GM18867 (cell line): Measurements from ENCODE around the gene PHETA2.
"Not testable (repeated sequence)": the region's sequence is repeated elsewhere in the genome, so short reads cannot be mapped to it uniquely, and the experiment has no call there.

Source experiments
- ATAC-seq: cut with Tn5 transposase; IDR thresholded peaks from one replicate; pipeline ENCODE4 v1.9.1; 2021; ENCODE audit warnings: mild to moderate bottlenecking, moderate library complexity; ENCODE audit not compliant: unreplicated experiment

Gene PHETA2

DNA sequence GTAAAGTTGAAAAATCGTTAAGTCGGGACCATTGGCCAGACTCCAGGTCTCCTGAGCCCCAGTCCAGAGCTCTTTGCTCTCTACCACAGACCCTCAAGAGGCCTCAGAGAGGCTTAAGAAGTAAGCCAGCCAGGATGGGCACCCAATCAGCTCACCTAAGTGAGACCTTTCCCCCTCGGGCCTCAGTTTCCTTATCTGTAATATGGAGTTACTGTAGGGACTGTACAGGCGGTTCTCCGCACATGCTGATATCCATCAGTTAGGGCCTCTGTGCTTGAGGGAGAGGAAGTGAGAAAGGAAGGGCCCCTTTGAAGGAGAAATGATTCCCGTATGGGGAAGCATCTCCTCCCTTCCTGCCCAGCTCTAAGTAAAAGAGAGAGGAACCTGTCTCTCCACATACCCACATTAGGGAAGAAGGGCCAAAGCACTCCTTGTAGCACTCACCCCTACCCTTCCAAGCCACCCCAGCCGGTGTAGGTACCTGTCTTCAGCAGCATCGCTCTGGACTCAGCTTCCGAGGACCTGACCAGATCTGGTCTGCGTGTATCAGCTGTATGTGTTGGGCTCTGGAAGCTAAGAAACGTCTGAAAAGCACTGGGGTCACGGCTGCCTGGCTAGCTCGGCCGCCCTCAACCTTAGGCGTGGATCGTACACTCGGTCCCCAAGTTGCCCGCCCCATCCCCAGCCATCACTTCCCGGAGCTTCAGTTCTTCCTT is 4.1 kb upstream of the PHETA2 start:
- ATAC-seq: peak; percentile 18

DNA sequence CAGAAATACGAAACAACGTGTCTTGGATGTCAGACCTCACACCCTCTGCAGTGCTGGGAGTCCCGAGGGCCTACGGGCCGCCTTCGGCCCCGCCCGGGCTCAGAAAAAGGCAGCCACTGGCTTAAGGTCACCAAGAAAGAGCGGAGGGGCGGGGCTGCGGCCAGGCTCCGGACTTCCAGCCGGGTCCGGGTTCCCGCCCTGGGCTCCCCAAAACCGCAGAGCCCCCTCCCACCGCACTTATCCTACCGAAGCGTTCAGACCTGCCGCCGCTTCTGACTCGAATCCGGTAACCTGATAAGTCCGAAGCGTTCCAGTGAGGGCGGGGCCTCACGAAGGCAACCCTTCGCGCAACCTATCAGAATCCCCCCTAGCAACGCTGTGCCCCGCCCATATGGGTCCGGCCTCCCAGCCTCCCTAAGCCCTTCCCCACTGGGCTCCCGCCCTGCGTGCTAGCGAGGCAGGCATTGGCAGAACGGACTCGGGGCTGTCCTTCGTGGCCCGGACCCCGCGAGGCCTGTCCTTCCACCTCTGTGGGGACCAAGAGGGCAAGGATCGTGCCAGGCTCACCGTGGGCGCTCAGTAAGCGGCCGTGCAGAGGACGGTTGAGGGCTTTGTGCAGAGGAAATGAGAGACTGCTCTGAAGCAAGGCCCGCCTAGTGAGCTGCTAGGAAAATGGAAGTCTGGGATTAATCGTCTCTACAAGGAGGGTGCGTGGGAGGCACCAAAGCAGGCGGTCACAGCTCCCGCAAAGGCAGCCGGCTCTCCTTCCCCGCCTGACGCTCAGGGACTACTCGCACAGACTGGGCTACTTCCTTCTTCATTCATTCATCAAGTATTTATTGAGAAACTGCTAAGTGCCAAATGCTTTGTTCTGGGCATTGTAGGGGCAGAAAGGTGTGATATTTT is 3.3 kb upstream of the PHETA2 start, which contains the start of gene NAGA:
TSS of gene NAGA (minus strand) at position 296 of the 906 bp plus-strand sequence. CDS start 515 bp downstream, outside the sequence.
- ATAC-seq: peak; percentile 90

DNA sequence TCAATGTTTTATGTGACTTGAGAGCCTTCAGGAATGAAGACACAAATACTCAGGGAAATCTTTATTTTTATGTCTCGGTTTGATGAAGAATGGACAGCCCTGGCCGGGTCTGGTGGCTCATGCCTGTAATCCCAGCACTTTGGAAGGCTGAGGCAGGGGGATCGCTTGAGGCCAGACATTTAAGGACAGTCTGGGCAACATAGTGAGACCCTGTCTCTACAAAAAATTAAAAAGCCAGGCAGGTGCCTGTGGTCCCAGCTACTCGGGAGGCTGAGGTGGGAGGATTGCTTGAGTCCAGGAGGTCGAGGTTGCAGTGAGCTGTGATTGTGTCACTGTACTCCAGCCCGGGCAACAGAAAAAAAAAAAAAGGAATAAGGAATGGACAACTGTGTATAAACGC is 2.5 kb upstream of the PHETA2 start:
- not testable (repeated sequence) for ATAC-seq

DNA sequence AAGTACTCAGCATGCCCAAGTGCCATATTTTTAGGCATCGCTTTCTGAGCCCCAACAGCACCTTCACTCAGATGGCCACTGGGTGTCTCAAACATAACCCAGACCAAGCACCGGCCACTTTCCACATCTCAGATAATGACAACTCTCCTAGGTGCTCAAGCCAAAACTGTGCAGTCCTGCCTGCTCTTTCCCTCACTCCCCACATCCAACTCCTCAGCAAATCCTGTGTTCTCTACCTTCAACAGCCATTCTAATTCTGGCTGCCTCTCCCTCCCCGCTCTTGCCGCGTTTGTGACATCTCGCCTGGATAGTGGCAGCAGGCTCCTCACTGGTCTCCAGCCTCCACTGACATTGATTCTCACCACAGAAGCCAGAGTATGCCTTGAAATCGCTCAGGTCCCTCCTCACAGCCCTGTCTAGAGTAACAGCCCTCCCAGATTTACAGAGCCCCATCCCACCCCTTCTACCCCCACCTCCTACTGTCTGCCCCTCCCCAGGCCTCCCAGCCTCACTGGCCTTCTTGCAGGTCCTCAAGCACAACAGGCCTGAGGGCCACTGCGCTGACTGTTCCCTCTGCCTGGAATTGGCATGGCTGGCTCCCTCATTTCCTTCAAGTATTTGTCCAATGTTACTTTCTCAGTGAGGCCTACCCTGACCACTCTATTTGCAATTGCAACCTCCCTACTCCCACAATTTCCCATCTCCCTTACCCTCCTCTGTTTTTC is 1.3 kb upstream of the PHETA2 start:
- ATAC-seq: no peak

DNA sequence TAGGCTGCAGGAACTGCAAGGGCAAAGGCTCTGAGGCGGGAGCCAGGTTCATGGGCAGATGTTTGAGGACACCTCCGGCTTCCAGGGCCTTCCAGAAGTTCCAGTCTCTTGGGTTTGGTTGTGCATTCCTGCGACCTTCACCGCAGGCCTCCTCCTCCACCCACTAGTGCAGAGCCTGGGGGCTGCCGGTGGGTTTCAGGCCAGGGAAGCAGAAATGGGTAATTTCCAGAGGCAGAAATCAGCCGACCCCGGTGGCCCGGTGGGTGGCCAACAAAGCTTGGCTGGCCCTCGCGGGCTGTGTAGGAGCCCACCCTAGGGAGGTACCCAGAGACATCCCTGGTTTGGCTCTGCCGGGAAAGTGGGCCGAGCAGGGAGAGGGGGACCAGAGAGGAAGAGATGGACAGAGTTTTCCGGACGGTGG is 417 bp upstream of the PHETA2 start:
- no peak for ATAC-seq

DNA sequence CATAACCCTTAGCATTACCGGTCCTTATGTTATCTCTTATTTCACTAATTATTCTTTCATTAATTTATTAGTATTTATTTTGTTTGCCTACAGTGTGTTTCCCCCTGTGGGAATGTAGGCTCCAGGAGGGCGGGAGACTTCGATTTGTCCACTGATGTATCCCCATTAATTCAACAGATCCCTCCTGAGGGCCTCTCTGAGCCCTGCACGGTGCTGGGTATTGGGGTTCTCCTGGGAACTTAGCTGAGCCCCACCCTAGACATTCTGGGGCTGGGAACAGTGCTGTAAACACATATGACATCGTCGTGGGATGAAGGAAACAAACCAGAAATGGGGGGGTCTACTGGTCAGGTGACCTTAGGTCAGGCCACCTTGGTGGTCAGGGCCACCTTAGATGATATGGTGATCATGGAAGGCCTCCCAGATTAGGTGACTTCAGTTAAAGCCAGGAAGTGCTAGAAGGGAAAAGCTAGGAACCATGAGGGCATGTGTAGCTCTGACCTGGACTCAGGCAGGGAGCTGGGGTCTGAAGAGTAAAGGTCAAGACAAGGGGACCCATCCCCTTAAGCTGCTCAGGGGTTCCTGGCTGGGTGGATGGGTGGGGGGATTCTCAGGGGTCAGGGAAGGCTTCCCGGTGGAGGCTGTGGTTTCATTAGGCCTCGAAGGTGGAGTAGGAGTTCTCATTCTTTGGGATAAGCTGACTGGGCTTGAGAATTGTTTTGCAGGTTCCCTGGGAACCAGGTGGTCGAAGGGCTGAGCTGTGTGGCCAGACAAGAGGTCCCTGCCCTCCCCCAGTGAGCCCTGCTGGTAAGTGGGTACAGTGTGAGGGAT is 1.0 kb downstream of the PHETA2 start:
- ATAC-seq: no peak

DNA sequence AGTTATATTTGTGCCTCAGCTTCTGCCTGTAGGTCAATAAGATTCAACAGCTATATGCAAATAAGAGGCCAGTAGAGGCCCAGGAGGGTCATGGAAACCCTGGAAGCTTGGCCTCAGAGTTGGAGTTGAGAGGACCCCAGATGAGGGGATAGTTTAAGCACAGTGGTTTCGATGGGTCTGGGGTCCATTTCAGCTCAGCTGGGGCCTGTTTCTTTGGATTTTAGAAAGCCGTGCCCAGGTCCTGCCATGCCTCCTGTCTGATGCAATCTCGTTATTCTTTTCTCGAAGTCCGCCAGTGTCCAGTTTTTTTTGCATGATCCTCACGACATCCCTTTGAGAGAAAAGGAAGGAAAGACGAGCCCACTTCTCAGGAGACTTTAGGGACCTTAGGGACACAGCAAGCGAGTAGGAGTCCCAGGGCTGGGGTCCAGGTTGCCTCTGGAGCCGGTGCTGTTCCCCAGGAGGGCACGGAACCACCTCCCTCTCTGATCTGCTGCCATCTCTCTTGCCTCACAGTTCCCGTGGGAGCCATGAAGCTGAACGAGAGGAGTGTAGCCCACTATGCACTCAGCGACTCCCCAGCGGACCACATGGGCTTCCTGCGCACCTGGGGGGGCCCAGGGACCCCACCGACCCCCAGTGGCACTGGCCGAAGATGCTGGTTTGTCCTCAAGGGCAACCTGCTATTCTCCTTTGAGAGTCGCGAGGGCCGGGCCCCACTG is 2.9 kb downstream of the PHETA2 start:
- no peak for ATAC-seq

DNA sequence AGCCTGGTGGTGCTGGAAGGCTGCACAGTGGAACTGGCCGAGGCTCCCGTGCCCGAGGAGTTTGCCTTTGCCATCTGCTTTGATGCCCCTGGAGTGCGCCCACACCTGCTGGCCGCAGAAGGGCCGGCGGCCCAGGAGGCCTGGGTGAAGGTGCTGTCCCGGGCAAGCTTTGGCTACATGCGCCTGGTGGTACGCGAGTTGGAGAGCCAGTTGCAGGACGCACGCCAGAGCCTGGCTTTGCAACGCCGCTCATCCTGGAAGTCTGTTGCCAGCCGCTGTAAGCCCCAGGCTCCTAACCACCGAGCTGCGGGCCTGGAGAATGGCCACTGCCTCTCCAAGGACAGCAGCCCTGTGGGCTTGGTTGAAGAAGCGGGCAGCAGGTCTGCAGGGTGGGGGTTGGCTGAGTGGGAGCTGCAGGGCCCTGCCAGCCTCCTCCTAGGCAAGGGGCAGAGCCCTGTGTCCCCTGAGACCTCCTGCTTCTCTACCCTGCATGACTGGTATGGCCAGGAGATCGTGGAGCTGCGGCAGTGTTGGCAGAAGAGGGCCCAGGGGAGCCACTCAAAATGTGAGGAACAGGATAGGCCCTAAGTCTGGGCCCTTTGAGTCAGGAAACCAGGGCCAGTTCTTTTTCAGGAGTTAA is 3.6 kb downstream of the PHETA2 start:
- ATAC-seq: no peak

DNA sequence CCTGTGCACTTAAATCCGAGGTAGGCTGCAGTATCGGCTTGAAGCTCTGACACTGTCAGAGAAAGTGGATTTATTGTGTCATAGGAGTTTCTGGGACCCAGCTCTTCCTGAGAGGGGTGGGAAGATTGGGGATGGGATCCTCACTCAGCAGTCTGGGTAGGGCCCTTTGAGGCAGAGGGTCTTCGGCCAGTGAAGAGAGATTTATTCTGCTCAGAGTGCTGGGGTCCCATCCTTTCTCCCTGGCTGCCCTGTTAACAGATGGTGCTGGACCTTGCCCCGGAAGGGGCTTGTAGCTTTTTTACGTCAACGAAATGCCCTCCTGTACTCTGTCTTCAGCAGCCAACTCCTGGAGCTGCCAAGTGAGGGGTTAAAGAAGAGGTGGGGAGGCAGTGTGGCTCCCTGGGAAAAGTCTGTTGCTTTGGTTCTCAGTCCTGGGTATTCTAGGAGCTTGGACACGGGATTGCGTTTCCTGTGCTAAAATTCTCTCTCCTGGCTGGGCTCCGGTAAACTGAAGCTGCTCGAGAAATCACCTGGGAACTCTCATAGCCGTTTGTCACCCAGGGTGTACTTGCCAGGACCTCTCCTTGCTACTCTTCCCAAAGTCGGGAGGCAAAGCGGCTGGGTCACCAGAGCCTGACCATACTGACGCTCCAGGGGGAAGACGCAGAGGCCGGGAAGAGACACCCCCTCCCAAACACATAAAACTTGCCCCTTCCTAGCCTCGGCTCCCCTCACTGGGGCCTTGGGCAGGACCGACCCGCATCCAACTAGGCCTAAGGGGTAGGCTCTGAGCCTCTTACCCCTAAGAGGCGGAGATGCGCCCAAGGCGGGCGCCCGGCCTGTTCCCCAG is 4.6 kb downstream of the PHETA2 start:
- ATAC-seq: peak; percentile 6

DNA sequence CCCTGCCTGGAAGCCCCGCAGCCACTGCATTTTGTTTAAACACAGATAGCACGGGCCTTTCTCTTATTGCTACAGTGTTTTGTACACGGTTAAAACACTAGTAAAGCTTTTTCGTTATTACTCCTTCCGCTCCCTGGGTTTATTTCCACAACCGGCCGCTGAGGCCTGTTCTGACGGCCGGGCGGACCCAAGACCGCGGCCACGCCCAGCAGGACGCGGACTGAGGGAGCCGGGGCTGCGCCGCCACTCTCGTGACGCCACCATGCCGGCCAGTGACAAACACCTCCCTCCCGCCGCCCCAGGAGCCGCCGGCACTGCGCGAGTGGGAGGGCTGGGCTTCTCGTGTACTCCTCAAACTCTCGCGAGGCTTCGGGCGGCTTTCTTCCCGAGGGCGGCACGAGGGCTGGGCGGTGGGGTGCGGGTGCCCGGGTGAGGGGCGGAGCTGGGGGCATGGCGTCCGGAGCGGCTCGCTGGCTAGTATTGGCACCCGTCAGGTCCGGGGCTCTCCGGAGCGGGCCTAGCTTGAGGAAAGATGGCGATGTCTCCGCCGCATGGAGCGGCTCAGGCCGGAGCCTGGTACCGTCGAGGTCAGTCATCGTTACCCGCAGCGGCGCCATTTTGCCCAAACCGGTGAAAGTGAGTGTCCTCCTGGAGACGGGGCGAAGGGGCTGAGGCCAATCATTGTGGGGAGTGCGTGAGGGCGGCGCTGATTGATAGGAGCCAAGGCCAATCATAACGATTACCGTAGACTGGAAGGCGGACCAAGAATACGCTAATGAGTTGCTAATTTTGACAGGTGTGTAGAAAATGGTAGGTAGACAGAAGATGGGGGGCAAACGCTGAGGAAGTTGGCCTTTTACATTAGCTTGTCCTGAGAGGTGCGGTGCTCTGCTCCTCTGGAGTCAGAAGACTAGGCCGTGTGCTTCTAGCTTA is 5.5 kb downstream of the PHETA2 start, which contains the start of gene SMDT1:
TSS of gene SMDT1 (plus strand) at position 382 of the 933 bp plus-strand sequence. CDS start at position 451, 69 bp downstream.
- ATAC-seq: peak; percentile 79

DNA sequence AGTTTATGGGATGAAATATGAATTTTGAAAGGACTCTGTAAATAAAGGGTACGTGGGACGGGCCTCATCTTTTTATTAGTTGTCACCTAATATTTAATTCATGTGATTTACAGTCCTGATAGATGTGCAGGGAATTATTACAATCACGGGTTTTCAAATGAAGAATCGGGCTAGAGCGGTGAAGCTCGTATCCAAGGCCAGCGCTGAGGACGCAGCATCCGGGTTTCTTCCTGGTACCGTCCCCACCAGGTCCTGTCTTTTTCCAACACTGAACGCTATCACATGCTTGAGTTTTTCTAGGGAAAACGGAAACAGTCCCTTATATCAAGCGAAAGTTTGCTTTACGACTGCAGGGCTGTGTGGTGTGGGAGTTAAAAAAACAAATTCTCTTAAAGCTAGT is 6.2 kb downstream of the PHETA2 start:
- ATAC-seq: no peak

DNA sequence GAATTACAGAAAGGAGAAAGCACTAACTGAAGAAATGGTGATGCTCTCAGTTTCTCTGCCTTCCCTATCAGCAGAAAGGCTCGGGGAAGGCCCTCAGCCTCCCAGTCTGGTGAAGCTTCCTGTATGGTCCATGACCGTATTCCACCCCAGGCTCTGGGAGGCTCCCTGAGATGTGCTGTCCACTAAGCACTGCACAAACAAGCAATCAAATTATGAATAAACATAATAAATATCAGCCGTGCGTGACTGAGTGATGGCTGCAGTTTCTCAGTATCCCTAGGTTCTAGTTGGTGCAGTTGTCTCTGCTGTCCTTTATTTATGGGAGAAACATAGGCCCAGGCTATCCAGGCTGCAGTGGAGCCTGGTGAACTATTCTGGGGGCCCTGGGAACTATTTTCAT is 9.1 kb downstream of the PHETA2 start:
- no peak for ATAC-seq

DNA sequence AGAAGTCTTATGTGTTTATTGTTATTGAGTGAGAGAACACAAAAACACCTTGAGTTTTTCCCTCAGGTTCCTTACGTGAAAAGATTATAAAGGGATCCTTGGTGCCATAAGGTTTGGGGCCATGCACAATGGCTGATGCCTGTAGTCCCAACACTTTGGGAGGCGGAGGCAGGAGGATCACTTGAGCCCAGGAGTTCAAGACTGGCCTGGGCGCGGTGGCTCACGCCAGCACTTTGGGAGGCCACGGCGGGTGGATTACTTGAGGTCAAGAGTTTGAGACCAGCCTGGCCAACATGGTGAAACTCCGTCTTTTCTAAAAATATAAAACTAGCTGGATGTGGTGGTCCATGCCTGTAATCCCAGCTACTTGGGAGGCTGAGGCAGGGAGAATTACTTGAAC is 10.8 kb downstream of the PHETA2 start:
- ATAC-seq: no peak

DNA sequence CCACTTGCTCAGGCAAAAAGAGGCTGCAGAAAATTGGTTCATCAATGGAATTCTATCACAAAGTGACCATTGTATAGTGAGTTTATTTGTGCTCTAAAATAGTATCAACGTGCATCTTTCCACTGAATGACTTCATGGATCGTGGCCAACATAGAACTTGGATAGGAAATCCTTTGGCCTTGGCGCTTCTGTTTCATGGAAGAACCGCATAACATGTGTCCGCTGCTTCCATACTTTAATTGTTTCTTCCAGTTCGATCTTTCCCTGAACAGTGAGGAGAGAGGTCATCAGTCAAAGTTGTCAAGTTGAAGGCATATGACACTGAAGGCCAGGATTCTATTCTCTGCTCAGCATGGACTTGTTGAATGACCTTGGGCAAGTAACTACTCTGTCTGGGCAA is 12.0 kb downstream of the PHETA2 start:
- ATAC-seq: no peak

DNA sequence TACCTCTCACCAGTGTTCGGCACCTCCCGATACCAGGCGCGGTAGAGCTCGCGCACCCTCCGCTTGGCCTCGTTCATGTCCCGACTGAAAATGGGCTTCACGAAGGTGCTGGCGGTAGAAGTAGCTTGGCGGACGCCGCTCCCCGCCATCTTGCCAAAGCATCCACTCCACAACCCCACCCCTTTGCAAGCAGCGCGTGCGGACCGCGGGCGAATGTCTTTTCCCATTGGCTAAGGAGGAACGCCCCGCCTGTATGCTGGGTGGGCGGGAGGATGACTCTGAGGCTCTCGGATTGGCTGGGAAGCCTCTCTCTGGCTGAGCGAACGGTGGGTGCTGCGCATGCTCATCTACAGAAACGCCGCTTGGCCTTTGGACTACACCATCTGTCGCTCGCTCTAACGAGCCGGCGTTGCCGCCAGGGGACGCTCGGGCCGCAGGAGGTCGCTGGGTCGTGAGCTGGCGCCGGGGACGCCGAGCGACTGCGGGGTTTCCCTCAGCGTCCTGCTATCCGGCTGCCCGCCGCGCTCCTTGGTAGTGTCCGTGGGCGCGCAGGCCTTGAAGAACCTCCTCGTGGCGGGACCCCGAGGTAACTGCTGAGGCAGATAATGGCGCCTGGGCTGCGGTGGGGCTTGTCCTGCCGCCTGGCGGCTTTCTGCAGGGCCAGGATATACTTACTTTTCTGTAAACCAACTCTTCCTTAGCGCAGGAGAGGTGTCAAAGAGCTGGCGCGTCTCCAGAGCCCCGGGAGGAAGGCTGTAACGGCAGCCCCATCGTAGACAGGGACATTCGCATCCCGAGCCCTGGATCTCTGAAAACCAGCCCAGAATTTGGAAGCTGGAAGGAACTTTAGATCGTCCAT is 16.8 kb downstream of the PHETA2 start, which contains the start of gene NDUFA6:
TSS of gene NDUFA6 (minus strand) at position 177 of the 859 bp plus-strand sequence. CDS start at position 149, 28 bp downstream.
- ATAC-seq: peak; percentile 91

DNA sequence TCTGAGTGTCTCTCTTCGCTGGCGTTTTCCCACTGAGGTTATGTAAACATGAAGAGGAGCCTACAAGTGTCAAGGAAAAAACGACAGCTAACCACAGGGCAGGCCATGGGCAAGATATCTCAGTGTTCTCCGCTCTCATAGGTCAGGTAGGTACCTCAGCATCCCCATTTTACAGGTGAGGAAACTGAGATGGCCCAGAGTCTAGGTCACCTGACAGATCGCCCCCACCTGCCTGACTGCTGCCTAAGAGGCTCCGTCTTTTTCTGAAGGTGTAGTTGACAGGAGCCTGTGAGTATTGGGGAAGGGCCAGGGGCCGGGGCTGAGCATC is 17.4 kb downstream of the PHETA2 start:
- ATAC-seq: no peak
